Stimulated activated CD4-positive, alpha-beta T cell treated with anti-CD3 and anti-CD28 coated beads, Interleukin-1b, Interleukin-23, amount 100 ng/mL, for 24 hours (primary cell): Measurements from ENCODE around the gene RAB11FIP3.
"Not testable (repeated sequence)": the region's sequence is repeated elsewhere in the genome, so short reads cannot be mapped to it uniquely, and the experiment has no call there.

Experiments used
- DNase-seq, 4 experiments: peaks; one replicate each; pipeline ENCODE4 v3.0.0-alpha.2; 2020; ENCODE audit warnings: low read depth in 4 of 4, low spot score in 1 of 4

RAB11FIP3 gene

GRCh38 chr16:425082-425718 is at the start of gene RAB11FIP3:
RAB11FIP3 (plus strand) TSS chr16:425649; CDS start chr16:426007, 358 bp downstream.
- peak; percentile 65 to 85 (median 72) for DNase-seq

DNA sequence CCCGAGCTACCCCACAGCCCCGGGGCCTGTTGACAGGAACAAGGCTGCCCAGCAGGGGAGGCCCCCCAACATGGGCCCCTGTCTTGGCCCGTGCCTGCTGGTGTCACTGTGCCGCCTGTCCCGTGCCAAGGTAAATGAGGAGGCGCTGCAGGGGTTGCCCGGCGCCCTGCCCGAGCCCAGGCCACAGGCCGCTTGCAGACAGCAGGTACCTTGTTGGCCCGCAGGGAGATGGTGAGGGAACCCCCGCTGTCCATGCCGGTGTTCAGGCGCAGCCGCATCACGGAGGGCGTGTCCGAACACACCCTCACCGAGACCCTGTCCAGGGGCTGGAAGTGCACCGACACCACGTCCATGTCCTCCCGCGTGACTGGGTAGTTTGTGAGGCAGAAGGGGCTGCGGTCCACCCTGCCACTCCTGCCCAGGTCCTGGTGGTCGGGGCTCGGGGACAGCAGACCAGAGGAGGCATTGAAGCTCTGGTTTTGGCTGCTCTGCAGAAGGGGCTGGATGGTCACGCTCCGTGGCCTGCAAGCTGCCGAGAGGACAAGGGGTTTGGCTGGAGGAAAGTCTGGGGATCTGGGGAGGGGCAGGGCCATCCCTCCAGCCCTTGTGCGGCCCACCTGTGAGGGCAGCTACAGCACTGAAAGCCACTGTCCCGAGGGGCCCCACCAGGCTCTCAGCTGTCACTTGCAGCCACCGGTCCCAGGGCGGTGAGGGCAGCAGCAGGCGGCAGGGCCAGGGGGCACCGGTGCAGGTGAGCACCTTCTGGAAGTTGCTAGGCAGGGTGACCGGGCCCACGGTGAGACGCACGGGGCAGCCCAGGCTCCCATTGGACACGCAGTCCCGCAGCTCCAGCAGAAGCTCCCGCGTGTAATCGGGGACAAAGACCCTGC is 49.3 kb upstream of the RAB11FIP3 start:
- no peak for DNase-seq

- DNase-seq, result no peak
Observed at GRCh38 chr16:376817-377418, 48.5 kb upstream of the RAB11FIP3 start.

GRCh38 chr16:377419-377951 is 48.0 kb upstream of the RAB11FIP3 start:
- DNase-seq, result no peak

GRCh38 chr16:378113-378820 is 47.2 kb upstream of the RAB11FIP3 start:
- DNase-seq, result not testable (repeated sequence)

- no peak for DNase-seq
Observed at GRCh38 chr16:378821-379182, 46.6 kb upstream of the RAB11FIP3 start.

DNA sequence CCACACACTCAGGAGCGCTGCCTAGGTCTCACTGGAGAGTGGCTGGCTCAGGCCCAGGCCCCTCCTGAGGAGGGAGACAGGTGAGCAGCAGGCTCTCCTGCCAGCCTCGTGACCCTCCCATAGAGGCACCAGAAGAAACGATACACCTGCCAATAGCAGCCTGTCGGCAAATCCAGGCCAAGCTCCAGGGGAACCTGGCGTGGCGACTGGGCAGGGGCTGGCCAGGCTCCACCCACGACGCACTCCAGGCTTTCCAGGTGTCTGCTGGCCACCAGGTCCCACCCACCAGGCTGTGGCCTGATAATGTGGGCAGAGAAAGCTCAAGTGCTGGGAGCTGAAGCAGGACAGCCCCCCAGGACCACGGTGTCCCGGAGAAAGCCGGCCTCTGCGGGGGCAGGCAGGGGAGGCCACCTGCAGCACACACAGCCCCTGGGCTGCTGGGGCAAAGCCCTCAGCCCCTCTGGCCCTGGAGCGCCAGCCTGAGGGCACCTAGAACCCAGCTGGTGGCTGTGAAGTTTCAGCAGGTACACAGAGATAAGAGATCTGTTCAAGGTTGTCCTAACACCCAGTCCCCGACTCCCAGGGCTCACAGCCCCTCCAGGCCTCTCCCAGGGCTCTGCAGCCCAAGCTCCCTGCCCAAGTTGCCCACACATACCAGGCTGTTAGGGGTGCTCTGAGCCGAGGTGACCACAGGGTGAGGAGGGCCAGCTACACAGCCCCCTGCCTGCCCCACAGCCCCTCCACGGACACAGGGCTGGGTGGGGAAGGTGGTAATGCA is 46.1 kb upstream of the RAB11FIP3 start:
- DNase-seq, result no peak

- no peak for DNase-seq
Observed at GRCh38 chr16:379961-380761, 45.3 kb upstream of the RAB11FIP3 start.

DNA sequence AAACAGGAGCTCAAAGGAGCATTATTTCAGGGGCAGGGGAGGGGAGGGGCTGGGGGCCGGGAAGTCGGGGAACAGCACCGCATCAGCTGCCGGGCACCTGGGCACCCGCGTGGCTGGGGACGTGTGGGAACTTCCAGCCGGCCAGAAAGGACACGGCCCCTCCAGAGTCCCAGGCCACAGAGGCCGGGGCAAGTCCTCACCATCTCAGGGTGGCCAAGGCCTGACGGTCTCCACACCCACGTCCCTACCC is 44.8 kb upstream of the RAB11FIP3 start:
- no peak for DNase-seq

DNA sequence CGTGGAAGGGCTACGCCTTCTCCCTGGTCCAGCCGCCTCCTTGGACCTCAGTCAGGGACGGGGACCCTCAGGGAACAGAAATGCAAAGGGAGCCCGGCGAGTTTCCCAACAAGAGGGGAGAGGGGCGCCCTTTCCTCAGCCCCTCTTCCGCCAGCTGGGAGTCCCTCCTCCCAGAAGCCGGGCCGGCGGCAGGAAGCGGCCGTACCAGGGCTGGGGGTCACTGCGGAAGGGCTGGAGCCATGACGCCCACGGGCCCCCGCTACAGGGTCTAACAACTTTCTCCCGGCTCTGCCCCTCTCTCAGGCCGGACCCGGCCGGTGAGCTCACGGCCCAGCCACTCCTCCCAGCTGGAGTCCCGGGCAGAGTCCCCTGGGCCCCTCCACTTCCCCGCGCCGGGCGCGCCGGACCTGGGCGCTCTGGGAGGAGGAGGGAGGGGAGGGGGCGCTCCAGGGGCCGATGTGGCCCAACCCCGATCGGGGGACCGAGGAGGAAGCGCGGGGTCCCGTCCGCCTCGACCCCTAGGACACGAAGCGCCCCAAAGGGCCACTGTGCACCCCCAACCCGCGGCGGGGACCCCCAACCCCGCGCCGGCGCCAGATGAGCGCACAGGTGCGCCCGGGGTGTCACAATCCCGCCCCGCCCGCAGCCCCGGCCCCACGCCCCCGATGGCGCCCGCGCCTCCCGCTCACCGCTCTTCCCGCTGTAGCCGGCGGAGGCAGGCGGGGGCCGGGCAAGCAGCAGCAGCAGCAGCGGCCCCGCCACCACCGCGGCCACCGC is 44.2 kb upstream of the RAB11FIP3 start:
- no peak for DNase-seq

DNA sequence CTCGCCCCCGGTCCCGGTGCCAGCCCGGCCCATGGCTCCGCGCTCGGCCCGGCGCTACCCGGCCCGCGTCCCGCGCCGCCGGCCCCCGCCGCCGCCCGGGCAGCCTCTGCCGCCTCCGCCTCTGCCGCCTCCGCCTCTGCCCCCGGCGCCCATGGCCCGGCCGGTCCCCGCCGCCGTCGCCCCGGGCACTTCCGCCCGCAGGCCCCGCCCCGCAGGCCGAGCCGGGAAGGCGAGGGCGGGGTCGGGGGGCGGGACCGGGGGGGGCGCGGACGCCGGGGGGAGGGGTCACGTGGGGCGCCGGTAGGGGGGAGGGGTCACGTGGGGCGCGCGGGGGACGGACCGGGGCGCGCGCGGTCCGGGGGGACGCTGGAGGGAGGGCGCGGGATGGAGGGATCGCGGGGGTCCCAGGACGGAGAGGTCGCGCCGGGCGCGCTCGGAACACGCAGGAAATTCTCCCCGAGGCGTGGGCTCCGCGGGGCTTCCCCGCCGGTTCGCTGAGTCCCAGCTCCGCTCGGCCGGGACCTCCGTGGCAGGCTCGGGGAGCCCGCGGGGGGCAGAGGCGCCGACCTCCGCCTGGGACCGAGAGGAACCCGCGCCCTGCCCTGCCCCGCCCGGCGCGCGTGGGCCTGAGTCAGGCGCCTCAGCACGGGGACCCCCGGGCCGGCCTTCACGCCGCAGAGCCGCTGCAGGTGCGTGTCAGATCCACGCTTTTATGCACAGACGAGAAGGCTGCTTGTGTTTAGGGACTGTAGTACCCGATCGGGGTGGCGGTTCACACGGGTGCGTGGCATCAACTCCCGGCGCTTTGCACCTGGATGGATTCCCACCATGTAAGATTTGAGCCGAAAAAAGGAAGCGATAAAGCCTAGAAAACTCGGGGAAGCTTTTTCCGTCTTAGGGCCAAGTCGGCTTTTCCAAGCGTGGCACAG is 43.4 kb upstream of the RAB11FIP3 start, which contains the start of gene PGAP6:
Gene PGAP6, minus strand, starts transcription at position 190 of the 929 bp plus-strand sequence. Its CDS starts 157 bp downstream, at position 33.
- DNase-seq, result peak; percentile 39 to 57 (median 54)

GRCh38 chr16:383326-384051 is 42.0 kb upstream of the RAB11FIP3 start:
- no peak for DNase-seq

DNA sequence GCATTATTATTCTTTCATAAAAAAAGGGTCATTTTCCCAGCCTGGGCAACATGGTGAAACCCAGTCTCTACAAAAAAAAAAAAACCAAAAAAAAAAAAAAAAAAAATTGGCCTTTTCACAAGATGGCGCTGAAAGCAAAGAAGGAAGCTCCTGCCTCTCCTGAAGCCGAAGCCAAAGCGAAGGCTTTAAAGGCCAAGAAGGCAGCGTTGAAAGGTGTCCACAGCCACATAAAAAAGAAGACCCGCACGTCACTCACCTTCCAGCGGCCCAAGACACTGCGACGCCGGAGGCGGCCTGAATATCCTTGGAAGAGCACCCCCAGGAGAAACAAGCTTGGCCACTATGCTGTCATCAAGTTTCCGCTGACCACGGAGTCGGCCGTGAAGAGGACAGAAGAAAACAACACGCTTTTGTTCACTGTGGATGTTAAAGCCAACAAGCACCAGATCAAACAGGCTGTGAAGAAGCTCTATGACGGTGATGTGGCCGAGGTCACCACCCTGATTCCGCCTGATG is 38.8 kb upstream of the RAB11FIP3 start:
- no peak for DNase-seq

- not testable (repeated sequence) for DNase-seq
Observed at GRCh38 chr16:387761-388666, 37.4 kb upstream of the RAB11FIP3 start.

GRCh38 chr16:389352-389751 is 36.1 kb upstream of the RAB11FIP3 start:
- no peak for DNase-seq

- DNase-seq, result peak; percentile 51 to 81 (median 62)
Observed at GRCh38 chr16:391885-392335, 33.5 kb upstream of the RAB11FIP3 start.
